OCI-LY3 (cell line): Measurements from ENCODE around the gene GPR176.

Source experiments
- CTCF ChIP-seq: fragments of 200-600, 300-600 bp; sonication (generic); IDR thresholded peaks from 2 replicates; pipeline ENCODE4 v1.5.1; 2014; ENCODE audit warnings: antibody characterized with exemption, low read length, low read depth
- EZH2phosphoT487 ChIP-seq: fragments of 200-600 bp; shearing (Covaris generic); IDR thresholded peaks from 2 replicates; pipeline ENCODE4 v1.6.1; 2018; ENCODE audit warnings: antibody characterized with exemption, mixed run types, low read depth

DNA sequence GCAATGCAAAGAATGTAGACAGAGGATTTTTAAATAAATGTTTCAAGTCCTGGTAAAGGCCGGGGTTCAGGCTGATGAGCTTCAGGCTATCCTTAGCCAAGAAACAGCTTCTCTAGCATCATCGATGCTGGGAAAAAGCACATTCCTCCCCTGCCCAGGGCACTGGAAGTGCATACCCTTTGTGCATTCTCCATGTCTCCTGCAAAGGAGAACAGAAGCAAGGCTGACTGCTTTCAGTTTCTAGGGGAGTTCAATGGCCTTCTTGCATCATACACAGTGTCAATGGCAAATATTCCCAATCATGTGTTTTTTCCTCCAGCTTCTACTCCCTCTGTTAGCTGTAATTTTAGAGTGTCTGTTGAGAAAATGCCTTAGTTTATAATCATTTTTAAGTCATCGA, 59.9 kb downstream of the GPR176 start:
- TF ChIP-seq CTCF (no peak), EZH2phosphoT487 (no peak)
